Immature natural killer cell (primary cell): Measurements from ENCODE around the gene RAP1GAP2. TPM values are rescaled to one million over a fixed set of nuclear protein-coding genes. Genes with fewer than 3 reads are reported as not detected.

ENCODE experiments used
- DNase-seq, 3 donors: peaks; one replicate each; pipeline ENCODE4 v3.0.0; 2022; ENCODE audit warnings: mixed read lengths in 1 of 3
- H3K27ac Mint-ChIP-seq, 6 donors: one replicate each; pipeline ENCODE4 v1.8.0; 2020; ENCODE audit warnings: mixed read lengths in 6 of 6, mild to moderate bottlenecking in 5 of 6, inconsistent platforms in 4 of 6, moderate library complexity in 3 of 6
- H3K27me3 Mint-ChIP-seq, 3 donors: one replicate each; pipeline ENCODE4 v1.8.0; 2020 to 2021; ENCODE audit warnings: low read depth in 3 of 3, mild to moderate bottlenecking in 3 of 3, mixed read lengths in 3 of 3, moderate library complexity in 3 of 3, inconsistent platforms in 1 of 3
- H3K36me3 Mint-ChIP-seq, 3 donors: one replicate each; pipeline ENCODE4 v1.8.0; 2020; ENCODE audit warnings: mixed read lengths in 3 of 3, inconsistent platforms in 2 of 3, mild to moderate bottlenecking in 2 of 3
- H3K4me1 Mint-ChIP-seq, 2 donors: one replicate each; pipeline ENCODE4 v1.8.0; 2020; ENCODE audit warnings: inconsistent platforms in 2 of 2, mild to moderate bottlenecking in 2 of 2, mixed read lengths in 2 of 2, moderate library complexity in 1 of 2
- H3K4me3 Mint-ChIP-seq, 5 donors: one replicate each; pipeline ENCODE4 v1.8.0; 2020; ENCODE audit warnings: mild to moderate bottlenecking in 5 of 5, mixed read lengths in 5 of 5, inconsistent platforms in 3 of 5, moderate library complexity in 3 of 5
- H3K9me3 Mint-ChIP-seq, 6 donors: one replicate each; pipeline ENCODE4 v1.8.0; 2020; ENCODE audit warnings: mild to moderate bottlenecking in 6 of 6, mixed read lengths in 6 of 6, inconsistent platforms in 4 of 6, moderate library complexity in 3 of 6
- polyA plus RNA-seq, 3 donors: library from polyadenylated mRNA; unstranded; fragments of 300-500 nt; fragmentation: Illumina TruSeq; gene quantifications; one replicate each; pipeline ENCODE4 v1.2.3, GENCODE V29; 2021

Gene RAP1GAP2
- polyA plus RNA-seq, 3 donors from 2014 or later, result 2.5 to 28.9 (median 6.4) TPM

GRCh38 chr17:2830678-2831077, 34.4 kb downstream of the RAP1GAP2 start:
- Mint-ChIP-seq H3K4me1 (peaks cover 70 to 71% of the 10 kb centered on the region in 2 donors), H3K27ac (peak overlapping the region in 4 of 6 donors; percentile 45 to 78 (median 62)), H3K9me3 (no peaks in the 10 kb centered on the region), H3K36me3 (peaks cover 1 to 4% (median 3%) of the 10 kb centered on the region in 3 donors), H3K27me3 (peaks cover 0 to 9% (median 1%) of the 10 kb centered on the region in 3 donors), H3K4me3 (peak overlapping the region in 3 of 5 donors; percentile 12 to 30 (median 26))
- DNase-seq, result peak in 1 of 3 donors; percentile 24

- H3K4me3 Mint-ChIP-seq, result peak overlapping the region in 1 of 5 donors; percentile 36
- peaks cover 0 to 2% (median 2%) of the 10 kb centered on the region in 3 donors for H3K27me3 Mint-ChIP-seq
- no peaks in the 10 kb centered on the region for H3K9me3 Mint-ChIP-seq
- H3K4me1 Mint-ChIP-seq, result peaks cover 62 to 67% of the 10 kb centered on the region in 2 donors
- no peak for DNase-seq
- peaks cover 4 to 8% (median 7%) of the 10 kb centered on the region in 3 donors for H3K36me3 Mint-ChIP-seq
- H3K27ac Mint-ChIP-seq, result peak overlapping the region; percentile 20 to 74 (median 56)
These were observed 39.5 kb downstream of the RAP1GAP2 start for GRCh38 chr17:2835780-2836179.

GRCh38 chr17:2837147-2837561, 40.9 kb downstream of the RAP1GAP2 start:
- DNase-seq, result peak; percentile 45 to 54 (median 50)
- Mint-ChIP-seq H3K4me1 (peaks cover 64 to 67% of the 10 kb centered on the region in 2 donors), H3K4me3 (no peak overlapping the region), H3K9me3 (no peaks in the 10 kb centered on the region), H3K27me3 (peaks cover 0 to 2% (median 2%) of the 10 kb centered on the region in 3 donors), H3K36me3 (peaks cover 4 to 8% (median 7%) of the 10 kb centered on the region in 3 donors), H3K27ac (peak overlapping the region; percentile 45 to 65 (median 54))

GRCh38 chr17:2841606-2842005, 45.4 kb downstream of the RAP1GAP2 start:
- Mint-ChIP-seq H3K9me3 (no peaks in the 10 kb centered on the region), H3K4me3 (no peak overlapping the region), H3K27ac (peak overlapping the region in 5 of 6 donors; percentile 12 to 73 (median 53)), H3K27me3 (peaks cover 0 to 6% (median 2%) of the 10 kb centered on the region in 3 donors), H3K36me3 (peaks cover 4 to 7% (median 4%) of the 10 kb centered on the region in 3 donors), H3K4me1 (peaks cover 57 to 64% of the 10 kb centered on the region in 2 donors)
- no peak for DNase-seq

GRCh38 chr17:2842464-2842863, 46.2 kb downstream of the RAP1GAP2 start:
- peaks cover 50 to 60% of the 10 kb centered on the region in 2 donors for H3K4me1 Mint-ChIP-seq
- DNase-seq, result no peak
- H3K9me3 Mint-ChIP-seq, result no peaks in the 10 kb centered on the region
- peaks cover 4% of the 10 kb centered on the region in 3 donors for H3K36me3 Mint-ChIP-seq
- peak overlapping the region in 5 of 6 donors; percentile 50 to 82 (median 79) for H3K27ac Mint-ChIP-seq
- peaks cover 0 to 3% (median 2%) of the 10 kb centered on the region in 3 donors for H3K27me3 Mint-ChIP-seq
- peak overlapping the region in 2 of 5 donors; percentile 40 to 51 for H3K4me3 Mint-ChIP-seq

- Mint-ChIP-seq H3K27ac (peak overlapping the region in 4 of 6 donors; percentile 46 to 80 (median 54)), H3K4me3 (no peak overlapping the region), H3K4me1 (peaks cover 55 to 66% of the 10 kb centered on the region in 2 donors), H3K27me3 (peaks cover 0 to 3% (median 0%) of the 10 kb centered on the region in 3 donors), H3K36me3 (peaks cover 0 to 4% (median 0%) of the 10 kb centered on the region in 3 donors), H3K9me3 (no peaks in the 10 kb centered on the region)
- no peak for DNase-seq
These were observed 48.2 kb downstream of the RAP1GAP2 start for GRCh38 chr17:2844416-2844815.

GRCh38 chr17:2847381-2848333, 51.4 kb downstream of the RAP1GAP2 start:
- peaks cover 0 to 4% (median 0%) of the 10 kb centered on the region in 3 donors for H3K36me3 Mint-ChIP-seq
- no peak for DNase-seq
- H3K9me3 Mint-ChIP-seq, result no peaks in the 10 kb centered on the region
- H3K4me3 Mint-ChIP-seq, result peak overlapping the region in 4 of 5 donors; percentile 15 to 30 (median 25)
- H3K27me3 Mint-ChIP-seq, result peaks cover 0 to 3% (median 2%) of the 10 kb centered on the region in 3 donors
- H3K27ac Mint-ChIP-seq, result peak overlapping the region in 5 of 6 donors; percentile 29 to 79 (median 61)
- H3K4me1 Mint-ChIP-seq, result peaks cover 54 to 67% of the 10 kb centered on the region in 2 donors

- no peak for DNase-seq
- Mint-ChIP-seq H3K4me3 (no peak overlapping the region), H3K4me1 (peaks cover 47 to 61% of the 10 kb centered on the region in 2 donors), H3K36me3 (peaks cover 0 to 4% (median 0%) of the 10 kb centered on the region in 3 donors), H3K27me3 (peaks cover 0 to 4% (median 2%) of the 10 kb centered on the region in 3 donors), H3K9me3 (no peaks in the 10 kb centered on the region), H3K27ac (peak overlapping the region in 1 of 6 donors; percentile 28)
These were observed 53.1 kb downstream of the RAP1GAP2 start for GRCh38 chr17:2849327-2849670.

GRCh38 chr17:2850991-2851390, 54.8 kb downstream of the RAP1GAP2 start:
- H3K4me3 Mint-ChIP-seq, result peak overlapping the region in 4 of 5 donors; percentile 5 to 87 (median 52)
- H3K36me3 Mint-ChIP-seq, result peaks cover 0 to 4% (median 0%) of the 10 kb centered on the region in 3 donors
- H3K27me3 Mint-ChIP-seq, result peaks cover 0 to 7% (median 2%) of the 10 kb centered on the region in 3 donors
- peak overlapping the region in 5 of 6 donors; percentile 26 to 82 (median 70) for H3K27ac Mint-ChIP-seq
- peaks cover 54 to 73% of the 10 kb centered on the region in 2 donors for H3K4me1 Mint-ChIP-seq
- no peaks in the 10 kb centered on the region for H3K9me3 Mint-ChIP-seq
- no peak for DNase-seq

- Mint-ChIP-seq H3K27ac (peak overlapping the region in 4 of 6 donors; percentile 23 to 70 (median 40)), H3K36me3 (peaks cover 0 to 4% (median 0%) of the 10 kb centered on the region in 3 donors), H3K27me3 (peaks cover 0 to 7% (median 2%) of the 10 kb centered on the region in 3 donors), H3K4me1 (peaks cover 57 to 73% of the 10 kb centered on the region in 2 donors), H3K9me3 (no peaks in the 10 kb centered on the region), H3K4me3 (peak overlapping the region; percentile 24 to 87 (median 43))
- no peak for DNase-seq
These were observed 55.4 kb downstream of the RAP1GAP2 start for GRCh38 chr17:2851615-2852014.

- H3K27me3 Mint-ChIP-seq, result peaks cover 0 to 7% (median 2%) of the 10 kb centered on the region in 3 donors
- H3K36me3 Mint-ChIP-seq, result peaks cover 0 to 4% (median 0%) of the 10 kb centered on the region in 3 donors
- H3K27ac Mint-ChIP-seq, result peak overlapping the region; percentile 8 to 78 (median 47)
- no peaks in the 10 kb centered on the region for H3K9me3 Mint-ChIP-seq
- no peak for DNase-seq
- H3K4me1 Mint-ChIP-seq, result peaks cover 63 to 77% of the 10 kb centered on the region in 2 donors
- H3K4me3 Mint-ChIP-seq, result peak overlapping the region; percentile 79 to 87 (median 82)
These were observed 56.0 kb downstream of the RAP1GAP2 start for GRCh38 chr17:2852221-2852620.

- peaks cover 0 to 7% (median 2%) of the 10 kb centered on the region in 3 donors for H3K27me3 Mint-ChIP-seq
- peak overlapping the region in 1 of 6 donors; percentile 70 for H3K27ac Mint-ChIP-seq
- peaks cover 64 to 77% of the 10 kb centered on the region in 2 donors for H3K4me1 Mint-ChIP-seq
- DNase-seq, result no peak
- H3K4me3 Mint-ChIP-seq, result peak overlapping the region; percentile 79 to 87 (median 82)
- H3K36me3 Mint-ChIP-seq, result peaks cover 0 to 4% (median 0%) of the 10 kb centered on the region in 3 donors
- no peaks in the 10 kb centered on the region for H3K9me3 Mint-ChIP-seq
These were observed 56.6 kb downstream of the RAP1GAP2 start for GRCh38 chr17:2852729-2853282.
